Smooth muscle cell (in vitro differentiated cells): Measurements from ENCODE around the gene GOSR1. TPM values are rescaled to one million over a fixed set of nuclear protein-coding genes. Genes with fewer than 3 reads are reported as not detected.
"Not testable (repeated sequence)": the region's sequence is repeated elsewhere in the genome, so short reads cannot be mapped to it uniquely, and the experiment has no call there.

Source experiments
- DNase-seq: peaks from one replicate; lab custom pipeline; 2025; ENCODE audit not compliant: unreplicated experiment; lab: John Stamatoyannopoulos, UW
- H2AFZ ChIP-seq: fragments of 200-600 bp; sonication (generic); 2 replicates; pipeline ENCODE4 v1.6.0; 2016; ENCODE audit warnings: antibody characterized with exemption, low read depth, mild to moderate bottlenecking
- H3F3A ChIP-seq: fragments of 200-600 bp; sonication (generic); 2 replicates; pipeline ENCODE4 v1.6.0; 2017; ENCODE audit warnings: antibody characterized with exemption, low read depth
- H3K27ac ChIP-seq: fragments of 200-600 bp; sonication (generic); 2 replicates; pipeline ENCODE4 v1.5.1; 2016; ENCODE audit warnings: low read depth, mild to moderate bottlenecking
- H3K27me3 ChIP-seq: fragments of 200-600 bp; sonication (generic); 2 replicates; pipeline ENCODE4 v1.6.1; 2016; ENCODE audit warnings: low read depth, mild to moderate bottlenecking
- H3K36me3 ChIP-seq: fragments of 200-600 bp; sonication (generic); 2 replicates; pipeline ENCODE4 v1.5.1; 2016; ENCODE audit warnings: low read depth
- H3K4me1 ChIP-seq: fragments of 200-600 bp; sonication (generic); 2 replicates; pipeline ENCODE4 v1.5.1; 2016; ENCODE audit warnings: low read depth
- H3K4me2 ChIP-seq: fragments of 200-600 bp; sonication (generic); 2 replicates; pipeline ENCODE4 v1.6.0; 2016; ENCODE audit warnings: mild to moderate bottlenecking
- H3K4me3 ChIP-seq: fragments of 200-600 bp; sonication (generic); 2 replicates; pipeline ENCODE4 v1.5.1; 2016; ENCODE audit warnings: mild to moderate bottlenecking
- H3K79me2 ChIP-seq: fragments of 200-600 bp; sonication (generic); 2 replicates; pipeline ENCODE4 v1.6.0; 2016; ENCODE audit warnings: low read depth, mild to moderate bottlenecking
- H3K9ac ChIP-seq: fragments of 200-600 bp; sonication (generic); 2 replicates; pipeline ENCODE4 v1.6.0; 2016; ENCODE audit warnings: low read depth
- H3K9me3 ChIP-seq: fragments of 200-600 bp; sonication (generic); replicated peaks from 2 replicates; pipeline ENCODE4 v1.5.1; 2016; ENCODE audit warnings: low read depth
- H4K20me1 ChIP-seq: fragments of 200-600 bp; sonication (generic); 2 replicates; pipeline ENCODE4 v1.6.0; 2016; ENCODE audit warnings: low read depth
- CTCF ChIP-seq: fragments of 200-600 bp; sonication (generic); IDR thresholded peaks from 2 replicates; pipeline ENCODE4 v1.5.1; 2017; ENCODE audit warnings: borderline replicate concordance, mild to moderate bottlenecking, antibody characterized with exemption; ENCODE audit not compliant: insufficient read depth, poor library complexity, severe bottlenecking
- WGBS: methylation state at CpG from one replicate; pipeline ENCODE4 v1.1.7; 2016; ENCODE audit warnings: low lambda C conversion rate; 5-methylcytosine and 5-hydroxymethylcytosine counted together
- polyA plus RNA-seq: library from polyadenylated mRNA; unstranded; fragments of >200 nt; fragmentation: Nextera tagmentation; extraction: Ambion mirVana; gene quantifications from 2 replicates; pipeline ENCODE4 v1.2.1, GENCODE V29; 2016
- total RNA-seq: library from RNA; depleted of rRNA; stranded (reverse); fragments of >200 nt; gene quantifications from 2 replicates; pipeline ENCODE4 v1.2.3, GENCODE V29; 2014

Gene GOSR1
- total and polyA plus RNA-seq, 2 experiments from 2014 or later = 48.3 to 81.0 TPM

- Histone ChIP-seq H3K27ac (no peak overlapping the region), H2AFZ (no peak overlapping the region), H3K36me3 (no peaks in the 10 kb centered on the region), H3K27me3 (no peaks in the 10 kb centered on the region), H3K4me1 (no peaks in the 10 kb centered on the region), H4K20me1 (no peaks in the 10 kb centered on the region), H3K9ac (no peak overlapping the region), H3K4me2 (no peak overlapping the region), H3K79me2 (no peaks in the 10 kb centered on the region), H3K4me3 (no peak overlapping the region), H3K9me3 (no peaks in the 10 kb centered on the region), H3F3A (no peaks in the 10 kb centered on the region)
- no peak for TF ChIP-seq CTCF
- DNase-seq = no peak
- WGBS = 80% methylated on average over 2 of the region's 2 CpGs
These were observed 66.2 kb downstream of the GOSR1 start for GRCh38 chr17:30543456-30543855.

- no peaks in the 10 kb centered on the region for H3K36me3 ChIP-seq
- no peak for TF ChIP-seq CTCF
- H3F3A ChIP-seq = no peaks in the 10 kb centered on the region
- no peak overlapping the region for H3K4me2 ChIP-seq
- no peaks in the 10 kb centered on the region for H3K27me3 ChIP-seq
- H3K9me3 ChIP-seq = no peaks in the 10 kb centered on the region
- no peaks in the 10 kb centered on the region for H4K20me1 ChIP-seq
- no peak for DNase-seq
- WGBS = 96% methylated on average over 2 of the region's 2 CpGs
- no peaks in the 10 kb centered on the region for H3K79me2 ChIP-seq
- no peaks in the 10 kb centered on the region for H3K4me1 ChIP-seq
- no peak overlapping the region for H3K4me3 ChIP-seq
- H2AFZ ChIP-seq = no peak overlapping the region
- H3K27ac ChIP-seq = no peak overlapping the region
- H3K9ac ChIP-seq = no peak overlapping the region
These were observed 67.8 kb downstream of the GOSR1 start for GRCh38 chr17:30545024-30545423.

GRCh38 chr17:30547778-30548573 is 70.8 kb downstream of the GOSR1 start:
- H3F3A ChIP-seq = no peaks in the 10 kb centered on the region
- no peak overlapping the region for H3K9ac ChIP-seq
- DNase-seq = no peak
- no peak overlapping the region for H3K4me3 ChIP-seq
- H3K4me2 ChIP-seq = no peak overlapping the region
- no peaks in the 10 kb centered on the region for H3K79me2 ChIP-seq
- H4K20me1 ChIP-seq = no peaks in the 10 kb centered on the region
- H3K4me1 ChIP-seq = no peaks in the 10 kb centered on the region
- no peak overlapping the region for H3K27ac ChIP-seq
- H3K27me3 ChIP-seq = no peaks in the 10 kb centered on the region
- 89% methylated on average over 15 of the region's 15 CpGs for WGBS
- no peaks in the 10 kb centered on the region for H3K9me3 ChIP-seq
- no peak overlapping the region for H2AFZ ChIP-seq
- H3K36me3 ChIP-seq = no peaks in the 10 kb centered on the region
- no peak for TF ChIP-seq CTCF

GRCh38 chr17:30549181-30549580 is 72.0 kb downstream of the GOSR1 start:
- not testable (repeated sequence) for H3K36me3 ChIP-seq, H2AFZ ChIP-seq, DNase-seq, H3K9ac ChIP-seq, H3F3A ChIP-seq, H3K27me3 ChIP-seq, H3K27ac ChIP-seq, H3K4me2 ChIP-seq, H3K79me2 ChIP-seq, H3K4me1 ChIP-seq, H4K20me1 ChIP-seq, H3K9me3 ChIP-seq, H3K4me3 ChIP-seq
- 96% methylated on average over 4 of the region's 4 CpGs for WGBS
